Non-pigmented ciliary epithelial cell (primary cell): Measurements from ENCODE around the gene OR7C1.
"Not testable (repeated sequence)": the region's sequence is repeated elsewhere in the genome, so short reads cannot be mapped to it uniquely, and the experiment has no call there.

Source experiments
- DNase-seq: peaks from one replicate; pipeline ENCODE4 v3.0.0-alpha.2; 2010; ENCODE audit warnings: low read depth

The OR7C1 gene

GRCh38 chr19:14835011-14835410 is at the start of gene OR7C1, which contains the start of gene OR7A5:
OR7C1 (minus strand) TSS chr19:14835185; CDS start chr19:14800136, 35,049 bp downstream.
OR7A5 (minus strand) TSS chr19:14835185; CDS start chr19:14828241, 6,944 bp downstream.
- DNase-seq = no peak

DNA sequence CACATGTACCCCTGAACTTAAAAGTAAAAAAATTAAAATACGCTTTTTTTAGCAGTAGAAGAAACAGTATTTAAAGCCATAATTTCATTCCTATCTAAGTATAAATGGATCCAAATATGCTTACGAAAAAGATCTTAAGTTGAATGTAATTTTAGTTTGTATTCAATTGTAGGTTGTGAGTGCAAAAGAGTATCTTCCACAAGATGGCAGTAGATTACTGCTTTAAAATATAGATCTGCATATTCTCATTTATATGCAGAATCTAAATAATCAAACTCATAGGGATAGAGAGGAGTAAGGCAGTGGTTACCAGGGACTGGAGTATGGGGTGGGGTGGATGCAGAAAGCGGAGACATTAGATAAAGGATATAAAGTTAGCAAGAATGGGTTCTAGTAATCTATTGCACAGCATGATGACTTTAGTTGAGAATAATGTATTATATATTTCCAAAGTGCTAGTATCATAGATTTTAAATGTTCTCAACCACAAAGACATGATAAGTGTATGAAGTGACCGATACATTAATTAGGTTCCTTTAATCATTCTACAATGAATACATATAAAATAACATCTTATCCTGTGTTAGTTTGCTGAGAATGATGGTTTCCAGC is 36.7 kb upstream of the OR7C1 start:
- no peak for DNase-seq

DNA sequence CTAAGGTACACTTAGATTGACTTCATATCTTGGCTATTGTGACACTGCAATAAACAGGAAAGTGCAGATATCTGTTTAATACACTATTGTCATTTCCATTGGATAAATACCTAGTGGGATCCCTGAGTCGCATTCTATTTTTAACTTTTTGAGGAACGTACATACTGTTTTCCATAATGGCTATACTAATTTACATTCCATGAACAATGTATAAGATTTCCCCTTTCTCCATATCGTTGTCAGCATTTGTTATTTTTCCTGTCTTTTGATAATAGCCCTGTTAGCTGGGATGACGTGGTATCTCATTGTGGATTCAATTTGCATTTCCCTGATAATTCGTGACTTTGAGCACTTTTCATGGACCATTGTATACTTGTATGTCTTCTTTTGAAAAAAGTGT is 33.5 kb upstream of the OR7C1 start:
- DNase-seq = no peak

DNA sequence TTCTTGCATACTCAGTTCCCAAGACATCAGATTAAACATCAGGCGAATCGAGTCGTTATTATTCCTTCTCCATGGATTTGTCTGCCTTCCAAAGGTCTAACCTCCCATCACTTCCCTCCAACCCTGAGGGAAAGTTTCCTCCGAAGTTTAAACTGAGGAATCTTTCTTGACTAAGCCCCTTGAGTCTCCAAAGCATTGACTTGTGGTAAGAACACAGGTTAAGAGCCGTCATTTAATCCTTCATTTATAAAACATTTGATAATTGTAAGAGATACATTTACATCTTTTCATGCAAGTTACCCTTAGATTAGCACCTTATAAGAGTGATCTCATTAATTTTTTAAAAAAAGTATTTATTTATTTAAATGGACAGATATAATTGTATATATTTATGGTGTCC is 13.8 kb upstream of the OR7C1 start, which contains the start of gene OR7A10:
OR7A10 (minus strand) TSS at position 101 of the 400 bp plus-strand sequence. CDS start 7,045 bp downstream, outside the sequence.
- DNase-seq = no peak

GRCh38 chr19:14843578-14843977 is 8.6 kb upstream of the OR7C1 start:
- DNase-seq = no peak

GRCh38 chr19:14843169-14843568 is 8.2 kb upstream of the OR7C1 start:
- no peak for DNase-seq

DNA sequence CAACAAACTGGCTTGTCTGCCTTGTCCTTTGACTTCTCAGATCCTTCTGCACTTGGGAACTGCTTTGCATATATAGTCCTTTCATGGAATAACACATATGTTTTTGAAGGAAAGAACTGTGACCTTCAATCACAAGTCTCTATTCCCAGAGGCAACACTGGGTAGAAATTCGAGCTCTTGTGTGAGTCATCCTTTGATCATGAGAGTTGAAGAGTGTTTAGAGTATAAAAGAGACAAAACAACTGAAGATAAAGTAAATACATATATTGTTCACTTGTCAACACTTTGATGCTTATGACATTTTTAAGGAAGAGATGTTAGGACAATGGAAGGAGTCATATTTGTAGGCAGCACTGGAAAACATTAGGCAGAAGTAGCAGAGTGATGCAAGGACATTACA is 5.2 kb upstream of the OR7C1 start:
- DNase-seq = no peak

GRCh38 chr19:14837391-14837790 is 2.4 kb upstream of the OR7C1 start:
- no peak for DNase-seq

DNA sequence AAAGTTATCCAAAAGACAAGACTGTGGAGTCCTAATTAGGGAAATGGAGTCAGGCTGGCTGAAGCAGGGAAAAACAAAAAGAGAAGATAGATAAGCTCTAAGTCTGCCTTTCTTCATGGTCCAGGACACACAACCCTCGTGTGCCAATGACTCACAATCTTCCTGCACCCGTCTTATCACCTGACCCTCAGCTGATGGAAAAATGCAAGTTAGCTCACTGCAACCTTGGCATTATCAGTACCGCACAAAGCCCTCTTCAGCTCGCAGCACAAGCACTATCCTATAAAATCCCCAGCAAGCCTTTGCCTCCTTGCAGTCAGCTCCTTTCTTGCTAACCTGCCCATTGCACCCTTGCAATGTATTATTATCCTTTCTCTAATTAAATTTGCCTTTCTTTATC is 4.3 kb downstream of the OR7C1 start:
- DNase-seq = no peak

- DNase-seq = no peak
Observed at GRCh38 chr19:14826006-14826405, 9.0 kb downstream of the OR7C1 start.

DNA sequence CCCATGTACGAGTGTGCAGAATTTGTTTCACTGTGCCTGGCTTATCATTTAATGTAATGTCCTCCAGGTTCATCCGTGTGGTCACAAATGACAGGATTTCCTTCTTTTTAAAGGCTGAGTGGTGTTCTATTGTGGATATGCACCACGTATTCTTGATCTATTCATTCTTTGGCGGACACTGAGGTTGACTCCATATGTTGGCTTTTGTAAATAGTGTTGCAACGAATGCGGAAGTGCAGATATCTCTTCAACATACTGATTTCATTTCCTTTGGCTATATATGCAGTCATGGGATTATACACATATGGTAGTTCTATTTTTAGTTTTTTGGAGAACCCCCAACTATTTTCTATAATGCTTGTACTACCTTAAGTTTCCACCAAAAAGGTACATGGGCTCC is 13.0 kb downstream of the OR7C1 start:
- no peak for DNase-seq

GRCh38 chr19:14818588-14818987 is 16.4 kb downstream of the OR7C1 start:
- no peak for DNase-seq

DNA sequence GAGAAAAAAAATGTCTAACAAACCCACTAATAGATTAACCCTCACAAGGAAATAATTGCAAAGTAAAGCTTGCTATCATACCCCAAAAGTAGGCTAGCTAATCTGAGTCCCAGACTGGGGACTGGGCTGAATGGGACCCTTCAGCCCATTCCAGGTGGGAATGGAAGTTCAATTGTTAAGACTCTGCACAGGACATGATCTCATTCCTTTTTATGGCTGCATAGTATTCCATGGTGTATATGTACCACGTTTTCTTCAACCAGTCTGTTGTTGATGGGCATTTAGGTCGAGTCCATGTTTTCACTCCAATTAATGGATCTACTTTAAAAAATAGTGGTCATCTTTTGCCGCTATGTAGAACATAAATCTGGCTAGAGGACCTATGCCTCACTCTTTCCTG is 17.9 kb downstream of the OR7C1 start:
- DNase-seq = no peak

DNA sequence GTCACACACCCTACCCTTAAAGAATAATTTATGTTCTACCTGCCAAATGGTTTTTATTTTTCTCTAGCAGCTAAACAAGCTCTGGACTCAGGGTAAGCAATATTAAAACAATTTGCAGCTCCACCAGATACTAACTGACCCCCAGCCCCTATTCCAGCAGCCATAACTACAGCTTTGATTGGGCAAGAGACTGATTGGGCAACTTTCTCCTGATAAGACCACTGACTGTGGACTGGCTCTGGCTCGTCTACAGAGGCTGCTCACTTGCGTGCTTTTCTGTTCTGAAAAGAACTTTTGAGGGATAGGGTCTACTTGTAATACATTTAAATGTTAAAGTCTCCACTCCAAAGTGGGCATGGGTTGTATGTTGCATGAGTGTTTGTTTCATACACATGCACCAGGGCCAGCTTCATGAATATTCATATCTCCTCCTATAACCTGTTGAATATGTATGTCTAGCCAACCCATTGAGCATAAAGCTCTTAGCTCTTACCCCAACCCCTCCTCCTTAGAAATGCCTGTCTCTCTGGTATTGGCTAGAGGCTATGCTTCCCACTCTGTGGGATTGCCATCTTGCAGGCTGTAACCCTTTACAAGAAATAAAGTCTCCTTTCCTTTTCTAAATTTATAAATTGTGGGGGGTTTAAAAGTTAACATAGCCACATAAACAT is 19.9 kb downstream of the OR7C1 start:
- DNase-seq = no peak

DNA sequence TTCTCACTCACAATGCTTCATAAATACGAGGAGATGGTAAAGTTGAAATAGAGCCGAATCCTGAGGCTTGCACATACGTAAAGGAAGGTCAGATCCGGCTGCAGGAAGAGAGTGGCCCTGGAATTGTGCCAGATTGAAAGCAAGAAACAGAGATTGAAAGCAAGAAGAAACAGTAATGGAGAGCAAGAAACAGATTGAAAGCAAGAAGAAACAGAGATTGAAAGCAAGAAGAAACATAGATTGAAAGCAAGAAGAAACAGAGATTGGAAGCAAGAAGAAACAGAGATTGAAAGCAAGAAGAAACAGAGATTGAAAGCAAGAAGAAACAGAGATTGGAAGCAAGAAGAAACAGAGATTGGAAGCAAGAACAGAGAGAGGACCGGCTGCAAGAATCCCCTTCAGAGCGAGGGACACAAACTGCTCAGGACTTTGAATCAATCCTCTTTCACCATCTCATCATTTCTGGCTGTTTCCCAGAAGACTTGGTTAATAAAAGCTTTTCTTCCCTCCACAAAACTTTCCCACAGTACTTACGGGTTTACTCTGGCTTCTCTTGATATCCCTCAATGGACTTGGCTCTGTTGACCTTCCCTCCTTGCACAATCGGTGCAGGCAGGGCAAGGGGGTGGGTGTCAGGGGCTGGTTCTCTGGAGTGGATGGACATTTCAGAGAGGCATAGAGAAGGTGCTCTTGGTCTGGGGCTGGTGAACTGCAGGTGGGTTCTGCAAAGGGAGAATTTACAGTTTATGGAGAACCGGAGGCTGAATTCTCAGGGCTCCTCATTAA is 25.5 kb downstream of the OR7C1 start:
- DNase-seq = no peak

DNA sequence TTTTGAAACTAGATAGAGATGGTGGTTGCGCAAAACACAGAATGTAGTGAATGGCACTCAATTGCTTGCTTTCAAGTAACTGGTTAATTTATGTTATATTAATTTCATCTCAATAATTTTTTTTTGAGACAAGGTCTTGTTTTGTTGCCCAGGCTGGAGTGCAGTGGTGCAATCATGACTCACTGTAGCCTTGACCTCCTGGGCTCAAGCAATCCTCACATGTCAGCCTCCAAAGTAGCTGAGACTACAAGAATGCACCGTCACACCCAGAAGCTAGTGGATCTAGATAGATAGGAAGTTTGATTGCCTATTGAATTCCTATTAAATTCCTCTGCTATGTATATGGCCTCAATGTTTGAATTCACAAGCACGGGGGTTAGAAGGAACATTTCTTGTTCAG is 30.2 kb downstream of the OR7C1 start:
- no peak for DNase-seq

GRCh38 chr19:14798760-14799159 is 36.2 kb downstream of the OR7C1 start:
- DNase-seq = no peak

DNA sequence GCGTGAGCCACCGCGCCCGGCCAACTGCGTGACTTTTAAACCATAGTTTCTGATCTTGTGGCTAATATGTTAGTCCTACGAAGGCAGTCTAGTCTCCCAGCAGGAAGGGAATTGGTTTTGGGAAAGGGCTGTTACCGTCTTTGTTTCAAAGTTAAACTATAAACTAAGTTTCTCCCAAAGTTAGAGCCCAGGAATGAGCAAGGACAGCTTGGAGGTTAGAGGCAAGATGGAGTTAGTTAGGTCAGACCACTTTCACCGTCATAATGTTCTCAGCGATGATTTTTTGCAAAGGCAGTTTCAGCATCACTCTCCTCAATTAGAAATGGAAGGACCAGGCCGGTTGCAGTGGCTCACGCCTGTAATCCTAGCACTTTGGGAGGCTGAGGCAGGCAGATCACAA is 39.0 kb downstream of the OR7C1 start:
- DNase-seq = no peak

DNA sequence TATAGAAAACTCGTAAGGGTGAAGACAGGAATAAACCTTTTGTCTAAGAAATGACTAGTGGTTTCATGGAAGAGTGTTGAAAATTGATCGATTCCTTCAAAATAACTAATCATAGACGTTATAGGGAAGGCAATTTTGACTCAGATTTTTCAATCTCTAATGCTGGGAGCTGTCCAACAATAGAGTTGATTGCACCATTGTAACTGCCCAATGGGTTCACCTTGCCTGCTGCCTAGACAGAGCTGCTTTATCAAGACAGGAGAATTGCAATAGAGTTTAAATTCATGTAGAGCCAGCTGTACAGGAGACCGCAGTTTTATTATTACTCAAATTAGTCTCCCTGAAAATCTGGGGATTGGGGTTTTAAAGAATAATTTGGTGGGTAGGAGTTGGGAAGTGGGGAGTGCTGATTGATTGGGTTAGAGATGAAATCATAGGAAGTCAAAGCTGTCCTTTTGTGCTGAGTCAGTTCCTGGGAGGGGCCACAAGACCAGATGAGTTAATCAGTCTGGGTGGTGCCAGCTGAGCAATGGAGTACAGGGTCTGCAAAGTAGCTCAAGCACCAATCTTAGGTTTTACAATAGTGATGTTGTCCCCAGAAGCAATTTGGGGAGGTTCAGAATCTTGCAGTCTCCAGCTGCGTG is 39.8 kb downstream of the OR7C1 start:
- no peak for DNase-seq

- not testable (repeated sequence) for DNase-seq
Observed at GRCh38 chr19:14792250-14792649, 42.7 kb downstream of the OR7C1 start.

DNA sequence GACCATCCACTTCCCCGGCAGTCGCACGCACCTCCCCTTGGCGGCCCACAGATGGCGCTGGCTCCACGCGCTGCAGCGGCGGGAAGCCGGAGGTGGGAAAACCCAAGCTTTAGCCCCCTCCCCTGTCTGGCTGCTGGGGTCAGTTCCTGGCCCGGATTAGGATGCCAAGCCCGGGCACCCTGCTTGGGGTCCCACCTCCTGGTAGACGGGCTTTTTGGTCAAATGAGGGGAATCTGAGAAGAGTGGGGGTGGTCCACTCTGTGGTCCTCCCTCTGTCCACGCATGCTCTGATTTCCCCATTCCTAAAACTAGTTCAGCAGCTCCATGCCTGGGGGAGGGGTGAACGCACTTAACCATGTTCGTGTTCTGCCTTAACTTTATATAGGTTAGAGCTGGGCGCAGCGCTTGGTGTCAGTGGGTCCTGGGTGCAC is 48.5 kb downstream of the OR7C1 start:
- DNase-seq = no peak

- peak; percentile 30 for DNase-seq
Observed at GRCh38 chr19:14785102-14785793, 49.7 kb downstream of the OR7C1 start.
